Measurements from ENCODE around the gene NRBF2.

NRBF2 gene

GRCh38 chr10:63173468-63174232, 40.5 kb downstream of the NRBF2 start:
- TF ChIP-seq CTCF (IDR thresholded peaks at IDR 0.05; ENCODE audit: low read depth, low read length), result no peak

DNA sequence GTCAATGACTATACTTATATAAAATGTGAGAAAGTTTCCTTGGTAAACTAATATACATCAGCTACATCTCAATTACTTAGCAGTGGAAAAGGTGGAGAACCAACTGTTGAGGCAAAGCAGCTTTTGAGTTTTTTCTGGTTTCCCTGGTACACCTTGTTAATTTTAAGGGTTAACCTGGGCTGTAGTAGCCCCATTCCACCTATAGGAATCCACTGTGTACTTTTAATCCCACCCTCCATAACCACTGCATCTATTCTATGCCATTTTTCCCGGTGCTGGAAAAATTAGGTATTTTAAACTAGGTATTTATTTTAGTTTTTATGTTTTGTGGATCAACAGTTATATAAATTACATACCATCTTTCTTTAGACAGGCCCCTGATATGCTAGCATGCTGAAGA, 42.4 kb downstream of the NRBF2 start:
- no peak overlapping the region for H3K4me3 ChIP-seq (ENCODE audit: low read depth, low read length)
- no peak for TF ChIP-seq CTCF (IDR thresholded peaks at IDR 0.05; ENCODE audit: low read depth, low read length)

More at GRCh38 chr10:63173468-63174232, 40.5 kb downstream of the NRBF2 start:
- no peak overlapping the region for H3K4me3 ChIP-seq (ENCODE audit: low read depth, low read length)

GRCh38 chr10:63192826-63193225, 59.7 kb downstream of the NRBF2 start:
- TF ChIP-seq CTCF (IDR thresholded peaks at IDR 0.05; ENCODE audit: low read depth, low read length), result no peak
- H3K4me3 ChIP-seq (ENCODE audit: low read depth, low read length), result no peak overlapping the region

DNA sequence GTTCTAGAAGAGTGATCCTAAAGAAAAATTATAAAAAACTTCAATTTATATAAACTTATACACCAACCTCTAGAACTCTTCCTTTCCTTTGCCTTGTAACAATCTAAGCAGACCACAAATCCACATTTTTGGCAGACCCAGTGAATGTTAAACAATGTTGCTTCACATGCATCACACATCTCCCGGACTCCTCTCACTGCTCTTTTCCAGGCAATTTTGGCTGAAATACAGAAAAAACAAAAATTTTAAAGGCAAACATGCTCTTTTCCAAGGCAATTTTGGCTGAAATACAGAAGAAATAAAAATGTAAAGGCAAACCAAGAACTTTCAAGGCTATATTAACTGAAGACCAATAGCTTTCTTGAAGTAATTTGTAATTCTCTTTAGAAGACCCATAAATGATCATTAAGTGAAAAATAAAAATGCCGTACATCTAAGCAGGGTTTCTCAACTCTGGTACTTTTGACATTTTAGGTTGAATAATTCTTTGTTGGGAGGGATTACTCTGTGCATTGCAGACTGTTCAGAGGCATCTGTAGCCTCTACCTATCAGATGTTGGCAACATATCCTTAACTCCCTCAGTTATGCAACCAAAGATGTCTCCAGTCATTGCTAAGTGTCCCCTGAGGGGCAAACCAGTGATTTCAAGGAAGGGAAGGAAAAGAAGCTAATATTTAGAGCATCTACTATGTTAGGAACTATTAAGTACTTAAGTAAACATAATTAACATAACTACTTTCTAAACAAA, 64.4 kb downstream of the NRBF2 start:
- H3K4me3 ChIP-seq (ENCODE audit: low read depth, low read length), result no peak overlapping the region
- TF ChIP-seq CTCF (IDR thresholded peaks at IDR 0.05; ENCODE audit: low read depth, low read length), result no peak

GRCh38 chr10:63199716-63200115, 66.6 kb downstream of the NRBF2 start:
- TF ChIP-seq CTCF (IDR thresholded peaks at IDR 0.05; ENCODE audit: low read depth, low read length), result no peak
- no peak overlapping the region for H3K4me3 ChIP-seq (ENCODE audit: low read depth, low read length)

GRCh38 chr10:63200431-63200830, 67.3 kb downstream of the NRBF2 start:
- TF ChIP-seq CTCF (IDR thresholded peaks at IDR 0.05; ENCODE audit: low read depth, low read length), result no peak
- no peak overlapping the region for H3K4me3 ChIP-seq (ENCODE audit: low read depth, low read length)

- TF ChIP-seq CTCF (IDR thresholded peaks at IDR 0.05; ENCODE audit: low read depth, low read length), result no peak
- no peak overlapping the region for H3K4me3 ChIP-seq (ENCODE audit: low read depth, low read length)
These were observed 68.0 kb downstream of the NRBF2 start for GRCh38 chr10:63201118-63201517.
